ENCODE data around the gene CERKL.

CERKL gene

DNA sequence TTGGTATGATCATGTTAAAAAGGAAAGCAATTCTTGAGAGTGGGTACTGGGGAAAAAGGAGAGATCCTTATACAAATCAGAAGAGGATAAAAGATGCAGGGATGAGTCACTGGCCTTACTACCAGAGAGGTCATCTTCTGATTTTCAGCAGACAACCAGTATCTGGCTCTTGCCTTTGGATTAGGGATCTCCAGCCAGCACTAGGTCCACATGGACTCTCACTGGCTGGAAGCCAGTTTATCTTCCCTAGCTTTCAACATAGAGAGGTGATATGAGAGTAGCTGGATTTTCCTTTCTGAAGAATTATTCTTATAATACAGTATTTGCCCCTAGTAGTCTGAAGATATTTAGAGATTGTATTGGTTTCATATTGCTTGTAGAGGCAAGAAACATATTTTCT is 30.2 kb downstream of the CERKL start:
- no peak for DNase-seq (ENCODE audit: low spot score)

DNA sequence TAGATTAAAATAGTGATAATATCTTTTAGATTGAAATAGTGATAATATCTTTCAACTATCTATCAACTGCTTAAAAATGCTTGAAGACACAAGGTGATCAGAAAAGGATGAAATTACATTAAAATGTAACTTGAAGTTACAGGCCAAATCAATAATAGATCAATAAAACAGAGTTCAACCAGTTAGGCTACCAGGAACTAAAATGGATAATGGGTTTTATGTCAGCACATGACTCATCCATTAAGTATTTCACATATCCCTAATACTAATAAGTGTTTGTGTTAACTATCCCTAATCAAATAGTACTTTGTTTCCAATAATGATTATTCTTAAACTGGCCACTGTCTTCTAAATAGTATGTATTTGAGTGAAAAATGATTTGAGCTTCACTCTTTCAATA is 33.7 kb downstream of the CERKL start:
- no peak for DNase-seq (ENCODE audit: low spot score)

DNA sequence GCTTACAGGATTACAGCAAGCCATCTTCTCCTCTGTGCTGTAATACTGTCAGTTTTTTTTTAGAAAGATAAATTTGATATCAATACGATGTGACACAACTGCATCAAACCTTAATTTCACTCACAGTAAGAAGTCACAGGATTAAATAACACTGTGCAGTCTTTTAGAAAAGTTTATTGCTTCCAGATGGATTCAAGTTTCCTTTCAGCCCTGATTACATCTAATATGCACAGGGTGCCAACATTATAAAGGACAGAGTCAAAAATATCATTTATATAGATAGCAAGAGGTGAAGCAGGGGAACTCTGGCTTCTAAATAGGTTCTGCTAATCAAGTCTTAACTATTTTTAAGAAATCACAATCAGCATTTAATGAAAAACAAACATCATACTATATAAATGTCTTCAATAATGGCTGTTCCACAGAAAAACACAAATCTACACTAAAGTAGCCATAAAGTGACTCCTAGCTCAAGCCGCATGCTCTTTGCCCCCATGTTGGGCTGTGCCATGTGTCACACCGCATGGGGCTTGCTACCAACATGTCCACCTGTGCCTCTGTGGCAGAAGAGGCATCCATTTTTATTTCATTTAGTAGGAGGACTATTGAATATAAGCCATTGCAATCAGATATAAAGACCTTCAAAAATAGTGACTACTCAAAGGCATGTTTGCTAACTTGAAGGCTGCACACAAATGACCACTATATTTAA is 35.0 kb downstream of the CERKL start:
- DNase-seq (ENCODE audit: low spot score), result no peak

DNA sequence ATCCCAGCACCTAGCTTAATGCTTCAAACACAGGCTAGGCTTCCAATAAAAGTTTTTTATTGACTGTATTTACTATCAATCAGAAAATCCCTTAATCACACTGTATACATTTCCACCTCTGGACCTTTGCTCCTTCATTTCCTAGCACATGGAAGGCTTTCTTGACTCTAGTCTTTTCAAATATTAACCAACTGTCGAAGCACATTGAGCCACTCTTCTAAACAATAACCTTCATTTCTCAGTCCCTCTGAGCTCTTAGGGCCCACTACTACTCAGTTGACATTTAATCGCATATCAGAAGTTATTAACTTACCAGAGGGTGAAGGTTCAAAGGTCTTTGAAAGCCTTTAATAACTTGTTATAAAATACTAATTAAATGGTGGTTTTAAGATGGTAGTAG is 37.4 kb downstream of the CERKL start:
- no peak for DNase-seq (ENCODE audit: low spot score)

DNA sequence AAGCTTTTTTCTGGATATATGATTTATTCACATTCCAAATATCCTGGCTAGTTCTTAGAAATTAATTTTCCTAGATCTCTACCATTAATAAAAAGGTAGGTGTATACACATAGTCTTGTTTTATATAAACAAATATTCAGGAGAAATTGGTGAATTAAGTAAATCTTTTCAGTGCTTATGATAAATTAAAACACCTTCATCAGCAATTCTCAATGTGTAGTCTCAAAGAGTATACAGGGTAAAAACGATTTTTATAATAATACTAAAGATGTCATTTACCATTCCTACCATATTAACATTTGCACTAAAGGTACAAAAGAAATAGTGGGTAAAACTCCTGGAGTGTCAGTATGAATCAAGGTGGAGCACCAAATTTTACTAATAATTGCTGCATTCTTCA is 40.2 kb downstream of the CERKL start:
- no peak for DNase-seq (ENCODE audit: low spot score)

DNA sequence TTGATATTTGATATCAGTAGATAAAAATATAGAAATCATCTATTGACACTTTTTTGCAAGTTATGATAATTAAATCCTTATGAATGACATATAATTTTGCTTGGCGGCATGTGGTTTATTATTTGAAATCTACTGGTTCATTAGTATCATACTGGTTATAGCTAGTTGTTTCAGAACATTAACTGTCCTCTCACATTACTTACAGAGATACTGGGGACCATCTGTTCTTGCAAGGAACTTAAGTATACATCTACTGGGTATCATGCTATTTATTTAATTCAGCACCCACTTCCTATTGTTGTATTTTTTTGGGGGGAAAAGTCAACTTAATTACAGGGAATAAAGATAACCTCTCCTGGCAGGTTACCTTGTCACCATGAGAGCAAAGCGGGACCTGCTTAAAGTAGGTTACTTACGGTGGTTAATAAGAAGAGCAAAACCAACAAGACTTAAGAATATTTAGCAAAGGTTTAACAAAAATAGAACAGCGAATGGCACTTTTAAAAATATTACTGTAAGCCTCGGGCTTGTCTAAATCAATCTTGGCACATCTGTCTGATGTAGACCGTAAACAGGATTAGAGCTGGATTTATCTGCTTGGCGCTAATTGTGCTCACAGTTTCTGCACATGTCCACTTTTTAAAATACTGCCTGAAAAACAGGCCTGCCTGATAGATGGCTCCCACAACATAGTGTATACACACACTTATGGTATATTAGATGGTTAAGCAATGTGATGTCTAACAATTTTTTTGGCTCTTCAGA is 41.8 kb downstream of the CERKL start:
- no peak for DNase-seq (ENCODE audit: low spot score)

DNA sequence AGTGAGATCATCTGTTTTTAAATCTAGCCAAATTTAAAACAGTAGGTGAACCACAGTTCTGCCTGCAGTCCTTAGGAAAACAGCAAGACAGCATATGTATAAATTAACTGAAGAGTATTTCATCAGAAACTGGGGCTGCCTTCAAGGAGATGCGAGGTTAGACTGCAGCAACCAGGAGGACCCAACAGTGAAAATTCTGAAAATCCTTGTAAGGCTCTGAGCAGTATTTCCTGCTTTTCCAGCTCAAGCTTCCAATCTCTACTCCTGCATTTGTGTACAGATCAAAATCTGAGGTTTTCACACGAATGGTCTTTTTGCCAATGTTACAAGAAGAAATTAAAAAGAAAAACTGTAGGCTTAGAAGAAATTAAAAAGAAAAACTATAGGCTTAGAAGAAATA is 43.7 kb downstream of the CERKL start:
- no peak for DNase-seq (ENCODE audit: low spot score)

DNA sequence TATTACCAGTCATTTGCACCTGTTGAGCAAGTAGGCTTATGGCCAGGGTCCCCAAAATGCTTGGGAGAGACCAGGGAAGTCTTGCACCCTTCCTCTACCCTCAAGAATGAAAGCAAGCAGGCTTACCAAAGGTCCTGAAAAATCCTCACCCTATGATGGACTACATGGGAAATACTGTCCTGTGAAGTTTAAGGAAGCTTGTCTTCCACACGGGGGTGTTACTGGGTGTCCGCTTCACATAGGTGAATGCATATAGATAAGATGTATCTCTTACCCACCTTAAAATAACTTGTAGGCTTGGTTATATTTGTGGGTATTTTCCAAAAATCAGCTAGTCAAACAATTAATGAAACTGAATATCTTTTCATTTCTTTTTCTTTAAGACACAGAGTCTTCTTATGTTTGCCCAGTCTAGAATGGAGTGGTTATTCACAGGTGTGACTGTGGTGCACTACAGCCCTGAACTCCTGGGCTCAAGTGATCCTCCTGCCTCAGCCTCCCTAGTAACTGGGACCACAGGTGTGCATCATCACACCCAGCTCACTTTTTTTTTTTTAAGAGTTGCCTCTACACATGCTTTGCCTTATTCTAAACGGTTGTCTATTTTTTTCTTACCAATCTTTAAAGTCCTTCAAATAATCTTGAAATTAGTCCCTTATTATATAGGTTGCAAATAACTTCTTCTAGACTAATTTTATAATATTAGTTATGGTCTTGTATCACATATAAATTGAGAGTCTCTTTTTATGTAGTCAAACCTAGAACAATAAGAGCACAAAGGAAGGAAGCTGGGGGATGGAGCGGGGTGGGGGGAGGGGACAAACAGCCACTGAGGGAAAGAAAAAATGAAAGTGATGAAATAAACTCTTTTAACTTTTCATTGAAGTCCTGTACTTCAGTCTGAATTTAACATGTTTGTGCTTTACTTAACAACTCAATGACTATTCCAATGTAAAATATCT is 49.0 kb downstream of the CERKL start:
- no peak for DNase-seq (ENCODE audit: low spot score)

DNA sequence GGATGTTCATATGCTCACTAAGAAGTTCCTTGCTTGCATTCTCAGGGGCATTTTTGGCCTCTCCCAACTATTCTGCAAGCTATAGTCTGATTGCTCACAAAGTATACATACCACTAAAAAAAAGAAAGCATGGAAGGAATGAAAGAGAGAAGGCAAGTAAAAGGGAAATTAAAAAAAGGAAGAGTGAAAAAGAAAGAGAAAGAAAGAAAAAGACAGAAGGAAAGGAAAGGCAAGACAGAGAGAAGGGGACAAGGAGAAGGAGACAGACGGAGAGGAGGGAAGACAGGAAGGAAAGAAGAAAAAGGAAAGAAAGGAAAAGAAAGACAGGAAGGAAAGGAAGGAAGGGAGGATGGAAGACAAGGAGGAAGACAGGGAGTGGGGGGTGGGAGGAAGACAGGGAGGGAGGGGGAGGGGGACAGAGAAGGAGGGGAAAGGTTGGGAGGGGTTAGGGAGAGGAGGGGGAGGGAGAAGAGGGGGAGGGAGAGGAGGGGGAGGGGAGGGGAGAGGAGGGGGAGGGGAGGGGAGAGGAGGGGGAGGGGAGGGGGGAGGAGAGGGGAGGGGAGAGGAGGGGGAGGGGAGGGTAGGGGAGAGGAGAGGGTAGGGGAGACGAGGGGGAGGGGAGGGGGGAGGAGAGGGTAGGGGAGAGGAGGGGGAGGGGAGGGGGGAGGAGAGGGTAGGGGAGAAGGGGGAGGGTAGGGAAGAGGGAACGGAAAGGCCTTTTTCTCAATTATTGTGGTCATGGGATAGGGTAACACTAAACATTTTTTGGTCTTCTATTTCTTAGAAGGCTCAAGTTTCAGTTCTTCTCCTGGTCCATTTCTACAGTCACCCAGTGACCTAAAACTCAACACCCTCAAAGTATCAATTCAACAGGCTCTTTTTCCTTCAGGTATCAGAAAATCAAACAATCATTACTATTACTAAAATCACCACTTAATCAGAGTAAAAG is 50.7 kb downstream of the CERKL start:
- no peak for DNase-seq (ENCODE audit: low spot score)

DNA sequence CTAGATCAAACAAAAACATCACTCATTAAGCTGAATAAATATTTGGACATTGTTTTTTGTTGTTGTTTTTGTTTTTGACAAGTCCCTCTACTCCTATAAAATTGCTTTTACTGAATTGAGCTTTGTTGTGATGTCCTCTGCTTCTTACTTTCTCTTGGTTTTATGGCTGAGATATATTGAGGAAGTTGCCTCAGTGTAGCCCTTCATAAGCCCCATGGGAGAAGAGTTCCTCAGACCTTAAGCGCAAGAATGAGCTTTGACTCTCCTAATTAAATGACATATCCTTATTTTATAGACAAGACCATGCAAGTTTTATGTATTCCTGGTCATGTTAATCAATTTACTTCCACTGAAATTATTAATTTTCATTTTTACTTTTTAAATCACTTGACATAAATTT is 54.9 kb downstream of the CERKL start:
- no peak for DNase-seq (ENCODE audit: low spot score)

DNA sequence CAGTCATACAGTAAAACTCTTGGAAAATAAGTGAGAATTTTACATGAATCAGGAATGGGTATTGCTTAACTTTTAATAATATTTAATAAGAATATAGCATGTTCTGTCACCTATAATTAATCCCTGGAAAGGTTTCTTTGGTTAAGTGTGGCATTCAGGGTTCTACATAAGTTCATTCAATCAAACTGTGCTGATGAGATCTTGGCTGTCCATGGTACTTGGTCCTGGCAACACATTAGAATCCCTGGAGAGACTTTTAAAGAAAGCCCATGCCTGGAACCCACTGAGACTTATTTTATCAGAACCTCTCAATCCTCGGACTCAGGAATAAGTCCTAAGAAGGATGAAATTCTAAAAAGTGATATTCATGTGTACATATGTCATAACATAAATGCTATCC is 60.3 kb downstream of the CERKL start:
- no peak for DNase-seq (ENCODE audit: low spot score)

DNA sequence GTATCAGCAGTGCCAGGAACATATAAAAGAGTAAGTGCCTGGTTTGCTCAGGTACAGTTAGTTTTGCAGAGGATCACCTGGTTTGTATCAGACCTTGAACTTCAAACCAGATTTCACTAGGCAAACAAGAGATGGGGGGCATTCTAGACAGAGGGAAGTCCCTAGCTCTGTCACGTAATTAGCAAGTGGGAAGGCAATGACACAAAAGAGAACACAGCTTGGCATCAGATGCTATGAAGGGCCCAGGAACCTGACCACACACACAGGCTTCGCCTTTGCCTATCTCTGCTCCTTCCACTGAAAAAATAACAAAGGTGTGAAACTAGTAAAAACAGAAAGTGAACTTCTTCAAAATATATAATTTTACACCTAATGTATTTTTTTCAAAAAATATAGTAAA is 62.6 kb downstream of the CERKL start:
- DNase-seq (ENCODE audit: low spot score), result no peak

DNA sequence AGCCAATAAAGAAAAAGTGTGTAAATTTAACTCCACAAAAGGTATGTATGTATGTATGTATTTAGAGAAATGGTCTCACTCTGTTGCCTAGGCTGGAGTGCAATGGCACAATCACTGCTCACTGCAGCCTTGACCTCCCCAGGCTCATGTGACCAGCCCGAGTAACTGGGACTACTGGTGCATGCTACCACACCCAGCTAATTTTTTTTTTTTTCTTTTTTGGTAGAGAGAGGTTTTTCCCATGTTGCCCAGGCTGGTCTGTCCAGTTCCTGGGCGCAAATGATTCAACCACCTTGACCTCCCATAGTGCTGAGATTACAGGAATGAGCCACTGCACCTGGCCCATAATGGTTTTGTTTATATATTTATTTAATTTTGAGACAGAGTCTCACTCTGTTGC is 67.1 kb downstream of the CERKL start:
- no peak for DNase-seq (ENCODE audit: low spot score)

DNA sequence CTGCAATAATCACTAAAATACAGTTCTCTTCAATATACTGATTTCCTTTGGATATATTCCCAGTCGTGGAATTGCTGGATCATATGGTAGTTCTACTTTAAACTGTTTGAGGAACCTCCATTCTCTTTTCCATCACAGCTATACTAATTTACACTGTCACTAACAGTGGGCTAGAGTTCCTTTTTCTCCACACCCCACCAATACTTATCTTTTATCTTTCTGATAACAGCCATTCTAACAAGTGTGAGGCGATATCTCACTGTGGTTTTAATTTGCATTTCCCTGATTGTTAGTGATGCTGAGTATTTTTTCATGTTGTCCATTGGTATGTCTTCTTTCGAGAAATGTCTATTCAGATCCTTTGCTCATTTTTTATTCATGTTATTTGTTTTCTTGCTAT is 68.4 kb downstream of the CERKL start:
- DNase-seq (ENCODE audit: low spot score), result no peak

DNA sequence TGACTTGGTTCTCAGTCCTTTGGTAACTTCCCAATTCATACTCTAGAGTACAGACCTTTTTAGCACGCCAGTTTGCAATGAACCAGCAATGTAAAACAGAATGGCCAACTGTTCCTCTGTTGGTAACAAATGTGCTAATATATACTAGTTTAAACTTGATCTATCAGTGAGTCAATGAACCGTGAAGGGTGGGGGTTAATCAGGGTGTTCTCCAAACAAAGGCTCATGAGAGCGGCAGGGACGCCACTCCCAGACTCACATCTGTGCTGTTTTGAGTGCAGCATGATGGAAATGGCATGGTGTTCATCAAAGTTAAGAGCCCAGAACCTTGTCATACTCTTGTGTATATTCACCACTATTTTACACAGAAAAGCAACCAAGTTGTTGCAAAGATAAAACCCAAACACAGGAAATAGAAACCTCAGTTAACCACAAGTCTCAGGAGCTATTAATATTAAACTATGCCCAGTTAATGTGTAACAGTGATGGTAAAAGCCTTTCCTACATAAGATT is 70.3 kb downstream of the CERKL start:
- DNase-seq (ENCODE audit: low spot score), result no peak

DNA sequence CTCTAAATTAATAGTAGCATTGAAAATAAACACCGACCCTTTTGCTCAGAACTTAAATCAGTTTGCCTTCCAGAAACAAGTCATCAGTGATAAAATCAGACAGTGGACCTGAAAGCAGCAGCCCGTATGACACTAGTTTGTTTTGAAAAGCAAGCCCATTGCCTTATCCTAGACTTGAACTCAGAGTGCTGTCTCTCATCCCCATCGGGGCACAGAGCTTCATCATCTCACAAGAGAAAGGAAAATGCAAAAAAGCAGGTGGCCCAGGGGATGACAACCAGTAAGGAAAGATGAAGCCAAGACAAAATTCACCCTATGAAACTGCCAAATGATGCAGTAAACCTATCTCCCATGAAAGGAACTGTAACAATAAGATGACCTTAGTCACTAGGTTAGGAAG is 71.2 kb downstream of the CERKL start:
- DNase-seq (ENCODE audit: low spot score), result no peak

DNA sequence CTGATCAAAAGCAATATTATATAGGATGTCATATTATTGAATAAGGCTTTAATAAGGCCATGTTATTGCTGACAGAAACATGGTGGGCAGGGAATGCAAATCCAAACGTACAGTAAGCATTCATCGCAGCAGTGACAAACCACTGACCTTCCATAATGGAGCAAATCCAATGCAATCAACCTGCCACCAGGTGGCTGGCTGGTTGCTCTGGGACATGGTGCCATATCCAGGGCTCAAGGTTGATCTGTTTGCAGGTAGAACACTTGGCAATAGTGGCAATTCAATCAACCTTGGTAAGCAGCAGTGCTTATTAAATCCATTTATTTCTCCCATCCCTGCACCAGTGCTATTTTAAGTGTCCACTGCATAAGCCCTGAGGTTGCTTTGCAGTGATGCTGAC is 75.4 kb downstream of the CERKL start:
- DNase-seq (ENCODE audit: low spot score), result no peak

DNA sequence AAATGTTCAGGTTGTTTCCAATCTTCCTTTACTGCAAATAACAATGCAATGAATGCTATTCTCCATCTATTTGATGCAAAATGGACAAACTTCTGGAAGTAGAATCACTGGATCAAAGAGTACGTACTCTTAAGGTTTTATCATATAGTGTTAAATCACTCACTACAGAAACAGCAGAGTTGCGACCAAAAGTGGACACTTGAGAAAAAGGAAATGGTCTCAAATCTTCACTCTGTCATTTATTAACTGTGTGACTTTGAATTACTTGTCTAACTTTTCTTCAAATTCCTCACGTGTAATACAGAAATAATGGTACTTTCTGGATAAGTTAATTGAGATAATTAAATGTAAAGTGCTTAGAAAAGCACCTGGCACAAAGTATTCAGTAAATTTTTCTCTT is 78.1 kb downstream of the CERKL start:
- DNase-seq (ENCODE audit: low spot score), result no peak

DNA sequence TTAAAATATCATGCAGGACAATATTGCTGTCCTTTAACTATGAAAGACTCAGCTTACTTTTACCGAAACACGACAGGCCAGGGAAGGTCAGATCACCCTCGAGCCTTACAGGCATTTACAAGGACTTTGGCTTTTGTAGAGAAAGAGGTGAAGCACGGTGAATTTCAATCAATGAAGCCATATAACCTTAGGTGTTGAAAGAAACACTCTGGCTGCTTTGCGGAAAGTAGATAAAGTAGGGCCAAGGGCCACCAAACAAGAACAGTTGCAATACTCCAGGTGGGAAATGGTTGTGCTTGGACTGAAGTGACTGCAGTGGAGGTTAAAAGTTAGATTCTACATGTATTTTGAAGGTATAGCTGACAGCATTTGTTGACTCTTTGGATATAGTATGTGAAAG is 80.5 kb downstream of the CERKL start:
- DNase-seq (ENCODE audit: low spot score), result no peak

DNA sequence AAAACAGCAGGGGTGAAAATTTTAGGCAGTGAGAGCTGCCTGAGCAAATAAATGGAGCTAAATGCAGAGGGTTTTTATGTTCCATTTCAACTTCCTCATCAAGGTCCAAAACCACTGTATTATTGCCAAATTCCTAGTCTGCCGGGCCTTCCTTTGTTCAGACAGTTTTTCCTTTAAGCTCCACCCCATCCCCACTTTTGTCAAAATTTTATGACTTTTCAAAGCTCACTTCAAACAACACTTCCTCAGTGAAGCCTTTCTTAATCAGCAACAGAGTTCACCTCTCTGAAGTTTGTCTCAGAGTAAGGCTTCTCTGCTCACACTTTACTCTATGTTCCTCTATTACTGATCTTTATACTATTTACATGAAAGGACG is 81.3 kb downstream of the CERKL start:
- no peak for DNase-seq (ENCODE audit: low spot score)

DNA sequence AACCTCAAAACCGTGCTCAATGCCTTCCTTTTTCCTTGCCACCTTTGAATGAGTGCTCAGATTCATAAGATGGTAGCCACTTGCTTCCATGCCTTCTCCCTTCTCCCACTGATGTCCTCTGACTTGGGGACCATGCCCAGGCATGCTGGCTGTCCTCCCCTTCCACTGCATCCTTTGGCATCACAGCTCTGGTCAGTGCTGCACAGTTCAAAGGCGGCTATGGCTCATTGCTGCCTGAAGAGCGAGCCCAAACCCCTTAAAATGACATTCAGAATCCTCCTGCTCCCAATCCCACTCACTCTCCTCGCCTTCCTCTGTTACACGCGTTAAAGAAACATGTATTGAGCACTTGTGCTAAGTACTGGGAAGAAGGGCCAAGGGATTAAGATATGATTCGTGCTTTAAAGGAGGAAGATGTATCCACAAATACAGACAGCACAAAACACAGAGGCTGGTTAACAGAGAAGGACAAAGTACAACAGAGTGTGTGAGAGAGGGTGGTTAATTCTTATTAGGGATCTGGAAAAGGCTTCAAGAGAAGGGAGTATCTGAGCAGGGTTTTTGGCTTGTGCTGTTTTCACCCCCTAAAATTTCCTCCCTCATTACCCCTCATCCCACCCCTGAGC is 81.8 kb downstream of the CERKL start:
- no peak for DNase-seq (ENCODE audit: low spot score)

Data from AG20443 (cell line).